K562 (cell line): ENCODE measurements around the gene ATAD2B. TPM values are rescaled to one million over a fixed set of nuclear protein-coding genes. Genes with fewer than 3 reads are reported as not detected.

Experiments used
- ILF3 ChIP-seq: fragments of 450-650 bp; IDR thresholded peaks from 2 replicates; pipeline ENCODE4 v1.6.1; 2018; ENCODE audit warnings: antibody characterized with exemption, mild to moderate bottlenecking, moderate library complexity, borderline replicate concordance
- KDM1A ChIP-seq, 2 experiments: fragments of 450-650 bp; IDR thresholded peaks; 2 replicates each; pipeline ENCODE4 v1.6.1; 2016; ENCODE audit warnings: mild to moderate bottlenecking in 2 of 2
- NFIX ChIP-seq: fragments of 250-450 bp; sonication (Bioruptor Pico); IDR thresholded peaks from 2 replicates; pipeline ENCODE4 v1.4.0; 2020; ENCODE audit warnings: low read depth, mild to moderate bottlenecking, moderate library complexity
- polyA plus RNA-seq, 8 experiments: library from polyadenylated mRNA; depleted of rRNA in 4 of 8; stranded (reverse) in 5 of 8; unstranded in 3 of 8; fragments of >200 nt; fragmentation: Nextera tagmentation in 2 of 8; fragmentation: Illumina TruSeq in 1 of 8; extraction: Ambion mirVana in 2 of 8; extraction: Trizol in 1 of 8; gene quantifications; 2 replicates each; pipeline versions ENCODE4 v1.2.1 to v1.2.3, GENCODE V29; 2011 to 2014; ENCODE audit warnings: inconsistent platforms in 1 of 8, missing spikeins in 1 of 8
- total RNA-seq, 7 experiments: library from RNA; depleted of rRNA in 6 of 7; stranded (reverse); fragments of >200 nt in 6 of 7; fragmentation: Illumina TruSeq in 2 of 7; extraction: Trizol in 2 of 7; gene quantifications; 2 replicates each; pipeline versions ENCODE4 v1.2.1 to v1.2.3, GENCODE V29; 2011 to 2021; ENCODE audit warnings: low replicate concordance in 1 of 7
- TF ChIP-seq, protein P1 (sequence below): sonication (generic); formaldehyde crosslinking; IDR thresholded peaks from 2 replicates; pipeline ENCODE4 v1.8.0; 2023; ENCODE audit warnings: mild to moderate bottlenecking, missing genetic modification reagents
- TF ChIP-seq, protein P2 (sequence below): sonication (generic); formaldehyde crosslinking; IDR thresholded peaks from 2 replicates; pipeline ENCODE4 v1.9.0; 2022; ENCODE audit warnings: mild to moderate bottlenecking, missing genetic modification reagents
- TF ChIP-seq, protein P3 (sequence below), 2 experiments: fragments of 250-450 bp in 1 of 2; fragments of 450-650 bp in 1 of 2; sonication (Bioruptor Pico) in 1 of 2; IDR thresholded peaks; 2 replicates each; pipeline versions ENCODE4 v1.6.1 to v1.8.0; 2016 to 2021; ENCODE audit warnings: mild to moderate bottlenecking in 2 of 2, moderate library complexity in 2 of 2, missing compliant biosample characterization in 1 of 2, missing genetic modification characterization in 1 of 2
- TF ChIP-seq, protein P4 (sequence below), 2 experiments: fragments of 150-350 bp in 1 of 2; IDR thresholded peaks; 2 replicates each; pipeline ENCODE4 v1.6.1; 2012 to 2016; ENCODE audit warnings: low read depth in 2 of 2, low read length in 2 of 2, mild to moderate bottlenecking in 1 of 2, moderate library complexity in 1 of 2
- TF ChIP-seq, protein P5 (sequence below): fragments of 150-350 bp; conservative IDR thresholded peaks from 2 replicates; pipeline ENCODE4 v1.6.1; 2014; ENCODE audit warnings: low read length

ATAD2B gene
- total and polyA plus RNA-seq, 9 of the 15 experiments (the other 6 are each of a cell fraction or from before 2014, with no cell fraction given): 3.2 to 21.6 (median 11.4) TPM

DNA sequence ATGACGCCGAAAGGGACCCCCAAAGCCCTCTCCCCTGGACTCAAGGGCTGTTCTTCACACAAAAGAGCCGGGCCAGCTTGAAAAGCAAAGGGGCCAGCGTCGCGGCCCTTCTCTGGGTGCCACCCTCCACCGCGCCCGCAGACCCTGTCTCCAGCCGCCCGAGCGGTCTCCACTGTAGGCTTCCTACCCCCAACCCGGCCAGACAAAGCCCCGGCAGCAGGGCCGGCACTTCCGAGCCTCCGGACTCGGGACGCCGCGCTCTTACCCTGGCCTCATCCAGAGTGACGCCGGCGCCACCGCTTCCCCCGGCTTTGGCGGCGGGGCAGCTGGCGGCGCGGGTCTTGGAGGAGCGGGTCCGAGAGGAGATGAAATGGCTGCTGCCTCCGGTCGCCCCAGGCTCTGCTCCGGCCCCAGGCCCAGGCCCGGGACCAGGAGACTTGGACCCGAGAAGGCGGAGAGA is 603 bp downstream of the ATAD2B start (continued):
- TF ChIP-seq, protein P1, sequence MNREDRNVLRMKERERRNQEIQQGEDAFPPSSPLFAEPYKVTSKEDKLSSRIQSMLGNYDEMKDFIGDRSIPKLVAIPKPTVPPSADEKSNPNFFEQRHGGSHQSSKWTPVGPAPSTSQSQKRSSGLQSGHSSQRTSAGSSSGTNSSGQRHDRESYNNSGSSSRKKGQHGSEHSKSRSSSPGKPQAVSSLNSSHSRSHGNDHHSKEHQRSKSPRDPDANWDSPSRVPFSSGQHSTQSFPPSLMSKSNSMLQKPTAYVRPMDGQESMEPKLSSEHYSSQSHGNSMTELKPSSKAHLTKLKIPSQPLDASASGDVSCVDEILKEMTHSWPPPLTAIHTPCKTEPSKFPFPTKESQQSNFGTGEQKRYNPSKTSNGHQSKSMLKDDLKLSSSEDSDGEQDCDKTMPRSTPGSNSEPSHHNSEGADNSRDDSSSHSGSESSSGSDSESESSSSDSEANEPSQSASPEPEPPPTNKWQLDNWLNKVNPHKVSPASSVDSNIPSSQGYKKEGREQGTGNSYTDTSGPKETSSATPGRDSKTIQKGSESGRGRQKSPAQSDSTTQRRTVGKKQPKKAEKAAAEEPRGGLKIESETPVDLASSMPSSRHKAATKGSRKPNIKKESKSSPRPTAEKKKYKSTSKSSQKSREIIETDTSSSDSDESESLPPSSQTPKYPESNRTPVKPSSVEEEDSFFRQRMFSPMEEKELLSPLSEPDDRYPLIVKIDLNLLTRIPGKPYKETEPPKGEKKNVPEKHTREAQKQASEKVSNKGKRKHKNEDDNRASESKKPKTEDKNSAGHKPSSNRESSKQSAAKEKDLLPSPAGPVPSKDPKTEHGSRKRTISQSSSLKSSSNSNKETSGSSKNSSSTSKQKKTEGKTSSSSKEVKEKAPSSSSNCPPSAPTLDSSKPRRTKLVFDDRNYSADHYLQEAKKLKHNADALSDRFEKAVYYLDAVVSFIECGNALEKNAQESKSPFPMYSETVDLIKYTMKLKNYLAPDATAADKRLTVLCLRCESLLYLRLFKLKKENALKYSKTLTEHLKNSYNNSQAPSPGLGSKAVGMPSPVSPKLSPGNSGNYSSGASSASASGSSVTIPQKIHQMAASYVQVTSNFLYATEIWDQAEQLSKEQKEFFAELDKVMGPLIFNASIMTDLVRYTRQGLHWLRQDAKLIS (CRISPR knock-in tag): no peak
- TF ChIP-seq, protein P2, sequence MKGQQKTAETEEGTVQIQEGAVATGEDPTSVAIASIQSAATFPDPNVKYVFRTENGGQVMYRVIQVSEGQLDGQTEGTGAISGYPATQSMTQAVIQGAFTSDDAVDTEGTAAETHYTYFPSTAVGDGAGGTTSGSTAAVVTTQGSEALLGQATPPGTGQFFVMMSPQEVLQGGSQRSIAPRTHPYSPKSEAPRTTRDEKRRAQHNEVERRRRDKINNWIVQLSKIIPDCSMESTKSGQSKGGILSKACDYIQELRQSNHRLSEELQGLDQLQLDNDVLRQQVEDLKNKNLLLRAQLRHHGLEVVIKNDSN (CRISPR knock-in tag): no peak; the same call in 1 of the 2 replicates
- TF ChIP-seq NFIX (CRISPR knock-in tag): no peak
- TF ChIP-seq, protein P3, sequence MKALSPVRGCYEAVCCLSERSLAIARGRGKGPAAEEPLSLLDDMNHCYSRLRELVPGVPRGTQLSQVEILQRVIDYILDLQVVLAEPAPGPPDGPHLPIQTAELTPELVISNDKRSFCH (CRISPR knock-in tag; IDR thresholded peaks at IDR 0.05): no peak
- TF ChIP-seq, protein P3 (tag; IDR thresholded peaks at IDR 0.05): no peak
- TF ChIP-seq, protein P4, sequence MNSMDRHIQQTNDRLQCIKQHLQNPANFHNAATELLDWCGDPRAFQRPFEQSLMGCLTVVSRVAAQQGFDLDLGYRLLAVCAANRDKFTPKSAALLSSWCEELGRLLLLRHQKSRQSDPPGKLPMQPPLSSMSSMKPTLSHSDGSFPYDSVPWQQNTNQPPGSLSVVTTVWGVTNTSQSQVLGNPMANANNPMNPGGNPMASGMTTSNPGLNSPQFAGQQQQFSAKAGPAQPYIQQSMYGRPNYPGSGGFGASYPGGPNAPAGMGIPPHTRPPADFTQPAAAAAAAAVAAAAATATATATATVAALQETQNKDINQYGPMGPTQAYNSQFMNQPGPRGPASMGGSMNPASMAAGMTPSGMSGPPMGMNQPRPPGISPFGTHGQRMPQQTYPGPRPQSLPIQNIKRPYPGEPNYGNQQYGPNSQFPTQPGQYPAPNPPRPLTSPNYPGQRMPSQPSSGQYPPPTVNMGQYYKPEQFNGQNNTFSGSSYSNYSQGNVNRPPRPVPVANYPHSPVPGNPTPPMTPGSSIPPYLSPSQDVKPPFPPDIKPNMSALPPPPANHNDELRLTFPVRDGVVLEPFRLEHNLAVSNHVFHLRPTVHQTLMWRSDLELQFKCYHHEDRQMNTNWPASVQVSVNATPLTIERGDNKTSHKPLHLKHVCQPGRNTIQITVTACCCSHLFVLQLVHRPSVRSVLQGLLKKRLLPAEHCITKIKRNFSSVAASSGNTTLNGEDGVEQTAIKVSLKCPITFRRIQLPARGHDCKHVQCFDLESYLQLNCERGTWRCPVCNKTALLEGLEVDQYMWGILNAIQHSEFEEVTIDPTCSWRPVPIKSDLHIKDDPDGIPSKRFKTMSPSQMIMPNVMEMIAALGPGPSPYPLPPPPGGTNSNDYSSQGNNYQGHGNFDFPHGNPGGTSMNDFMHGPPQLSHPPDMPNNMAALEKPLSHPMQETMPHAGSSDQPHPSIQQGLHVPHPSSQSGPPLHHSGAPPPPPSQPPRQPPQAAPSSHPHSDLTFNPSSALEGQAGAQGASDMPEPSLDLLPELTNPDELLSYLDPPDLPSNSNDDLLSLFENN (IDR thresholded peaks at IDR 0.05; ENCODE audit: low read depth in 2 of 2, low read length in 2 of 2): no peak
- TF ChIP-seq, protein P5, sequence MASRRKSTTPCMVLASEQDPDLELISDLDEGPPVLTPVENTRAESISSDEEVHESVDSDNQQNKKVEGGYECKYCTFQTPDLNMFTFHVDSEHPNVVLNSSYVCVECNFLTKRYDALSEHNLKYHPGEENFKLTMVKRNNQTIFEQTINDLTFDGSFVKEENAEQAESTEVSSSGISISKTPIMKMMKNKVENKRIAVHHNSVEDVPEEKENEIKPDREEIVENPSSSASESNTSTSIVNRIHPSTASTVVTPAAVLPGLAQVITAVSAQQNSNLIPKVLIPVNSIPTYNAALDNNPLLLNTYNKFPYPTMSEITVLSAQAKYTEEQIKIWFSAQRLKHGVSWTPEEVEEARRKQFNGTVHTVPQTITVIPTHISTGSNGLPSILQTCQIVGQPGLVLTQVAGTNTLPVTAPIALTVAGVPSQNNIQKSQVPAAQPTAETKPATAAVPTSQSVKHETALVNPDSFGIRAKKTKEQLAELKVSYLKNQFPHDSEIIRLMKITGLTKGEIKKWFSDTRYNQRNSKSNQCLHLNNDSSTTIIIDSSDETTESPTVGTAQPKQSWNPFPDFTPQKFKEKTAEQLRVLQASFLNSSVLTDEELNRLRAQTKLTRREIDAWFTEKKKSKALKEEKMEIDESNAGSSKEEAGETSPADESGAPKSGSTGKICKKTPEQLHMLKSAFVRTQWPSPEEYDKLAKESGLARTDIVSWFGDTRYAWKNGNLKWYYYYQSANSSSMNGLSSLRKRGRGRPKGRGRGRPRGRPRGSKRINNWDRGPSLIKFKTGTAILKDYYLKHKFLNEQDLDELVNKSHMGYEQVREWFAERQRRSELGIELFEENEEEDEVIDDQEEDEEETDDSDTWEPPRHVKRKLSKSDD: no peak
- TF ChIP-seq KDM1A (IDR thresholded peaks at IDR 0.05): no peak
- TF ChIP-seq ILF3: no peak
